NCI-H510A (cell line): Measurements from ENCODE around the gene ANKRD33B.
"Not testable (repeated sequence)": the region's sequence is repeated elsewhere in the genome, so short reads cannot be mapped to it uniquely, and the experiment has no call there.

Source experiments
- DNase-seq: peaks from one replicate; lab custom pipeline; 2025; lab: John Stamatoyannopoulos, UW

ANKRD33B gene

DNA sequence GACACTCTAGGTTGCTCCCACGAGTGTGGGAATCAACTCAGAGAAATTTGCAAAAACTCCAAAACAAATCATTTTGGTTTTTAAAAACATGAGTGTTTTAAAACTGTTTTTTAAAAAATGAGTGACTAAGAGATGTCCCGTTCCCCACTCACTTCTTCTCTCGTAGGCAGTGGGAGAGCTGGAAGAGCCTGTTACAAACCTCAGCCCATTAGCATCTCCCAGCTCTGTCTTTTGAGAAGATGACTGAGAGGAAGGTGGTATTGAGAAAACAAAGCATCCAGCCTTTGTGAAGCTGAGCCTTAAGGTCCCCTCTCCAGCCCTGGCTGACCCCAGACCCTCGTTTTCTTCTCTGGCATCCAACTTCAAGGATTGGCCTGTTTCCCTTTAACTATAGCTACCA, 4.7 kb upstream of the ANKRD33B start:
- DNase-seq = no peak

DNA sequence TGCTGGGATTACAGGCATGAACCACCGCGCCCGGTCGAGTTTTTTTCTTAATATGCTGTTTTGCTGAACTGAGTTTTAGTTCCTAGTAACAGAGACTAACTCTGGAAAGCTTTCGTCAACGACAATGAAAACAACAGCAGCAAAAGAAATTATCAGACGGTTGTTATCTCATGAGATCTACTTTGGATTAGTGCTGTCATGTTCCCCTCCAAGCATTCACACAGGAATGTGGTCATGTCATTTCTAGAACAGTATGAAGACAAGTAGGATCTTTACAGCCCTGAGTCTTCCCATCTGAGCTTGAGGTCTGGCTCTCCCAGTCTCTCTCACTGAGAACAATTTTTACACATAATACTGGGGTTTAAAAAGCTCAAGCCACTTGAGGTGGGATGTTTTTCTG, 4.0 kb upstream of the ANKRD33B start:
- DNase-seq = no peak

DNA sequence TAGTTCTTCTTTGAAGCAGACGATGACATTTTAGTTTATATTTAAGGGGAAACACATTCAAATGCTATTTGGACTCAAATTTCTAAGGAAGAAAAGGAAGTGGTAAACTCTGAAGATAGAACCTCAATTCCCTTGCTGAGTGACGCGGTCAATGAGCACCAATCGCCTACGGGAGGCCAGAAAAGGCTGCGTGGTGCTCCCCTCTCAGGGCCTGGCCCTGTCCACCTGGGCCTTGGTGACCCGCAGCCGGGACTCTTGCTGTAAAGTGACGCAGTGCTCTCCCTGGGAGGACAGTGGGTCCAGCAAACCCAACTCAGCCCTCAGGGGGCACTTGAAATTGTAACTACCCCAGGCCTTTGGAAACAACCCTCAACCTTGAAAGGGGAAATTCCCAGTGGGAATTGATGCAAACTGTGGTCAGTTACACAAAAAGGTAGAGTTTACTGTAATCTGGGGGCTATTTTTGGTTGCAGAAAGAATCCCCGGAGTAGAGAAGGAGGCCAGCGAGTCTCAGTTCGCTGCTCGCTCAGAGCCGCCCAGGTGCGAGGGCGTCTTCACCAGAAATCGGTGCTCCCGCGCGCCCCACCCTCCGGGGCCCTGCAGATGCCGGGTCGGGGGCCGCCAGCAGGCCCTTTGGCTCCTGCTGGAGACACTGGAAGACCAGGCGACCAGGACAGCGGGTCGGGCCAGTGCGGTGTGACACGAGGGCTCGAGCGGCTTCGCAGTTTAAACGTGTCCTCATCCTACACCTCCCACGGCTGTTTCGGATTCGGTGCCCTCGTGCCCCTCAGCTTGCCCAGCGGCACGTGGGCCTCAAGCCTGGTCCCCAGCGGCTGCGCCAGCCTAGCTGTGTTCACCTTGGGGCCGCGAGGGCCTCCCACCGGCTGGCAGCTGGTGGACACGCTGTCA, 1.4 kb upstream of the ANKRD33B start:
- DNase-seq = no peak

DNA sequence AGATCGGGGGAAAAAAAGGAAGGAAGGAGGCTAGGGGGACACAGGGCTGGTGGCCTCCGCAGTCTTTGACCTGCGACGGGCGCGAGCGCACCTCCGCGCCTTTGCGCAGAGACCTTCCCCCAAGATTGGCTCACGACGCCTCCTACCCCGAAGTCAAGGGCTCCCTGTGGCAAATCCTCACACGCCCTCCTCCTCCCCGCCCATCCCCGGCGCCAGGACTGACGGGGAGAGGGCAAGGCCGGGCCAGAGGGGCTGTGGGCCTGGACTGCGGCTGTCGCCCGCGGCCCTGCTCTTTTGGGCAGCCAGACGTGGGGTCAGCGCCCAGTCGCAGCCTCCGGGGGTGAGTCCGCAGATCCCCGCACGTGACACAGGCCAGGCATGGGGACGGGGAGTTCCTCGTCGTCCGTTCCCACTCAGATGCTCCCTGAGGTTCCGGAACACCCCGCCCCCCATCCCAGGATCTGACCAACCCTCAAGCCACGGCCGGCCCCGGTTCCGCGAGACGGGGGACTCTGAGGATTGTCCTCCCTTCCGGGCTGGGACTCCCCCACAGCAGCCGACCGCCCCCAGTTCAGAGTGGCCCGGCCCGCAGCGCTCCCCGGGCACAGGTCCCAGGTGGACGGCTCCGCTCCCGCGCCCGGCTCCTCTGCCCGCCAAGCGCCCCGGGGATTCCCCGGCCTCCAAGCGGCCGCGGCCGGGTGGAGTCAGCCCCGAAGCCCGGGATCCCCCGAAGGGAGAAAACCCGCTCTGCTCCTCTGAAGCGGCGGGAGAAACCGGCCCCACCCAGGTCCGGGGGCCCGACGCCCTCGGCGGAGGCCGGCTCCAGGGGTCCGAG, 543 bp upstream of the ANKRD33B start:
- DNase-seq = peak; percentile 39

DNA sequence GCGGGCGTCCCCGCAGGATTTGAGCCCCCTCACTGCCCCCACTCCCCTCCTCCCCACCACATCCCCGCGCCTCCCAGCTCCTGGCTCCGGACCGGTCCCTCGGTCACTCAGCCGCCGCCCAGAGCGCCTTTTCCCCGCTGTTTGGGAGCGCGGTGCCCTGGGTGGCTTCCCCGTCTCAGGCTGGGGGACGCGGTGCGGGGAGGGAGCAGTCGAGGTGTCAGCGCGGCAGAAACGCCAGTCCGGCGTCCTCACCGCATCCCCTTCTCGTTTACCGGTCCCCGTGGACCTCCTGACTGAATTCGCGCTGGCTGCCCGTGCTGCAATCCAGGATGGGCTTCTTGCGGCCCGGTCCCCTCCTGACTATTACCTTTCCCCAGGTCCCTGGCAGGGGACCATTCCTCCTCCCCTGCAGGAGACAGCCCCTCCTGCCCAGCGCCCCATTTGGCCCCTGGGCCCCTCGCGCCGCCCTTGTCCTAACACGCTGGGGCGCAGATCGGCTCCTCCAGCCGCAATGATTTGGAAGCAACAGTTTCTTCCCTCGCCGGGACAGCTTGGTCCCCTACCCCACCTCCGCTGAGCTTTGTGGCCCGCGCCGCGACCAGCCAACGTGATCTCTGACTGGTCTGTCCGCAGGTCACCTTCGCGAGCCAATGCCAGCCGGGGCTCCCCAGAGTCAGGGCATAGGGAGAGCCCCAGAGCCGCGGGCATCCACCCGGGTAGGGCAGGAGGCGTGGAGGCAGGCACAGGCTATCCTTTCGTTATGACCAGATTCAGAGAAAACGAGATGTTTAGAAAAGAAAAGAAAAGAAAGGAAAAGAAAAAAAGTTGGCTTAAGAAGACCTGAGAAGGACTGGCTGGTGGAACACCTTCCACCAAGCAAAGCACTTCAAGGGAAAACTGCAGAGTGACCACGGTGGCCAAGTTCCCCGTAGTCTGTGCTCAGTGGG, 1.2 kb downstream of the ANKRD33B start:
- no peak for DNase-seq

DNA sequence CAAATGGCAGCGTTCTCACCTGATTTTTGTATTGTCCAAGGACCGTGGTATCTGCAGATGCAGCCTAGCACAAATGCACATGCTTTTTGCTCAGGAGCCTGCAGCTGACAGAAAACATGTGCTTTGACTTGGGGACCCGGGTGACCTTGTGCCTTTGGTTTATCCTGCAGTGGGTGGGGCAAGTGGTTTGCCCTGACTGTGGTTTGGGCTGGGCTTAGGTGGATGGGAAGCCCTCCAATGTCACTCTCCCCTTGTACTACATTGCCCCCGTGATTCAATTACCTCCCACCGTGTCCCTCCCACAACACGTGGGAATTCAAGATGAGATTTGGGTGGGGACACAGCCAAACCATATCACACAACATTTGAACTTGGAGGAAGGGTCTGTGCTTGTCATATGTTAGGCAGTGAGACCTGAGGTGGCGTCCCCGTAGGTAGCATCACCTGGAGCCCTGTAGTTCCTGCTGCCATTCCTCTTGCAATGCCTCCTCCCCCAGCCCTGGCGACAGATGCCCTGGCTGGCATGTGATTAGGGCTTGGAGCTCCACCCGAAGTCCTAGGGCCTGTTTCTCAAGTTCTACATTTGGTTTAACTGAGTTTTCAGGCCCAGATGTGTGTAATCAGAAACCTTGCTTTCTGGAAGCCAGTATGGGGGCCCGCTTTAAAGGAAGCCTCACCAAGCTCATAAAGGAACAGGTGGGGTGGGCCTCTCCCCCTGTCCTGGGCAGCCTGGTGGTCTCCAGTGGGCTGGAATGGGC, 2.1 kb downstream of the ANKRD33B start:
- DNase-seq = no peak

DNA sequence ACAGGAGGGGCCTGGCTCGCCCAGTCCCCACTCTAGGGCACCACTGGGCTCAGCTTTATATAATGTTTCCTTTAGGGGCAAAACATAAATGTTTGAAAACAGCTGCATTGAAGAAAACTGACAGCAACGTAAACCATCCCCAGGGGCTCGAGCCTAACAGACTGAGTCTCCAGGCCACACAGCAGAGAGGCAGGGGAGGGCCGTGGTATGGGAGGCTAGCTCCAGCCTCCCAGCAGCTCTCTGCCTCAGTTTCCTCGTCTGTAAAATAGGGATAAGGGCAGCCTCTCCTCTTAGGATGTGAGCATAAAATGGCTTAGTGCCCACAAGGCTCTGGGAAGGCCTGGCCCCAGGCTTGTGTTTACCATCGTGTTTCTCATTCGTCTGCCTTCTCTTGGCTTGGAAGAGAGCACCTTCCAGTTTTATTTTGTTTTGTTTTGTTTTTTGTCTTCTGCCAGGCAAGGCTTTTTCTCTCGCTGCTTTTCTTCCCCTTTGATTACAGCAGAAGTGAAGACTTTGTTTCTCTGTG, 2.7 kb downstream of the ANKRD33B start:
- DNase-seq = no peak

DNA sequence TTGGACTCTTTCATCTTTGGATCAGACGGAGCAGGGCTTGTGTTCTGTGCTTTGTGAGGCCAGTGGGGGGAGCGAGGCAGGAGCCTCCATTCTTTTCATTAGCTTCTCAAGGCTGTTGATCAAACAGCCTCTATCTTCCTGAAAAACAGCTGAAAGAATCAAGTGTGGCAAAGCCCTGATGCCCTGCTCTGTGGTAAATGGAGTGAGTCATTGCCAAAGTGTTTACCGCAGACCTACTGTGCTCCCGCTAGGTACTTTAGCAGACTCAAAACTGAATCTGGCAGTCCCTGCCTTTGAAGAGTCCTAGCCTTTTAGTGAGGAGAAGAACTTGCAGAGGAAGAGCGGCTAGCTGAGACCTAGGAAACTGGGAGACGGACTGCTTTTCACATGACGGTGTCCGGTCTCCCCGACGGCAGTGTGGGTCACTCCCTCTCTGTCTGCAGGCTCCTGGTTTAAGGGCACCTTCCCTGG, 3.3 kb downstream of the ANKRD33B start:
- DNase-seq = no peak

DNA sequence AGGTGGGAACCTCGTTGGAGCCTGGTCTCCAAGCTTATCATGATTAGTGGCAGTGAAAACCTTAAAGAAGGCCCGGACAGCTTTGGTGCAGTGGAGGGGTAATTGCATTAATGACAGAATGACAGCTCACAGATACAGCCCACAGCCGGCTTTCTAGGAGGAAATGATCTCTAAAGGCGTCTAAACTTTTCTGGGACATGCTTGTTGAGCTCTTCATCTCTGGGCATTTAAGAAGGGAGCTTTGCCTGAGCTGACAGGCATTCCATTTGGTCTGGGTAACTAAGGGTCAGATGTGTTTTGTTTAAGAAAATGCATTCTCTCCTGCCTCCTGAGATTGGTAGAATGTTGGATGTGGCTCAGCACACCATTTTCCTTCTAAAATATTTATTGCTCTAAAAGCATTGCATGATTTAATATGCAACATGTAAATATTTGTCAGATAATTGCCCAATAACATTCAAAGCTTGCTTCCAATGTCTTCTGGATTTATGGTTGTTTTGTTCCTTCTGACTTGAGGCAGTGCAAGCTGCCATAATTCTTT, 4.0 kb downstream of the ANKRD33B start:
- DNase-seq = no peak

DNA sequence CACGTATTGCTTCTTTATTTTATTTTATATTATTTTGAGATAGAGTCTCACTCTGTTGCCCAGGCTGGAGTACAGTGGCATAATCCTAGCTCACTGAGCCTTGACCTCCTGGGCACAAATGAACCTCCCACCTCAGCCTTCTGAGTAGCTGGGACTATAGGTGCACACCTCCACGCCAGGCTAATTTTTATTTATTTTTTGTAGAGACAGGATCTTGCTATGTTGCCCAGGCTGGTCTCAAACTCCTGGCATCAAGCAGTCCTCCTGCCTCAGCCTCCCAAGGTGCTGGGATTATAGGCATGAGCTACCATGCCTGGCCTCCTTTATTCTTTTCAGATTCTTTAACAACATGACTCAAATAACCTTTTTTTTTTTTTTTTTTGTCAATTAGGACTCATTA, 6.7 kb downstream of the ANKRD33B start:
- DNase-seq = not testable (repeated sequence)

DNA sequence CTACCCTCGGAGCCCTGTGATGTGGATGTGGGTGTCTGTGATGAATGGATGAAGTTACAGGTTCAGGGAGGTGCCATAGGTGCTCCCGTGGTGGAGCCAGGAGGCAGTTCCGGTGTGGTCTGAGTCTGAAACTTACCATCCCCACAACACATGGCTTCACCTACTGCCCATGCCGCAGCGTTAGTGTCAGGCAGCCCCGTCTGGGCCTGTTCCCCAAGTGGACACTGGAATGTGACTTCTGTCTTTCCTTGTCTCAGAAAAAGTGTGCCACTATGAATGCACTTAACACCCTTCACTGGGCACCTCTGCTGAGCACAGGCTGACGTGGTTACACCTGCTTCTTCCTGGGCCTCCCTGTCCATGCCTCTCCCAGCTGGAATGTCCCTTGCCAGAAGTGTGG, 8.6 kb downstream of the ANKRD33B start:
- no peak for DNase-seq

DNA sequence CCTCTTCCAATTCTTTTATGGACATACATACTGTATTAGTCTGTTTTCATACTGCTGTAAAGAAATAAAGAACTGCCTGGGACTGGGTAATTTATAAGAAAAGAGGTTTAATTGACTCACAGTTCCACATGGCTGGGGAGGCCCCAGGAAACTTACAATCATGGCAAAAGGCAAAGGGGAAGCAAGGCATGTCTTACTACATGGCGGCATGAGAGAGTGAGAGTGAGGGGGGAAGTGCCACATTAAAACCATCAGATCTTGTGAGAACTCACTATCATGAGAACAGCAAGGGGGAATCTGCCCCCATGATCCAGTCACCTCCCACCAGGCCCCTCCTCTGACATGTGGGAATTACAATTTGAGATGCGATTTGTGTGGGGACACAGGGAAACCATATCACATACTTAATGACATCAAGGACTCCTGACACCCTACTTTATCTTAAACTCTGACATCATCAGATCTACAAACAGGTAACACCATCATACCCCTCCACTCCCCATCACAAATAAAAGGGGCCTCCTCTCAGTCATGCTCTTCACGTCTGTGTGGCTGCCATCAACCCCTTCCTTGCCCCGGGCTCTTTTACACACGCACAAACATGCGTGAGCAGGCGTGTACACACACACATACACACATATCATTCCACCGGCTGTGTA, 9.7 kb downstream of the ANKRD33B start:
- no peak for DNase-seq

DNA sequence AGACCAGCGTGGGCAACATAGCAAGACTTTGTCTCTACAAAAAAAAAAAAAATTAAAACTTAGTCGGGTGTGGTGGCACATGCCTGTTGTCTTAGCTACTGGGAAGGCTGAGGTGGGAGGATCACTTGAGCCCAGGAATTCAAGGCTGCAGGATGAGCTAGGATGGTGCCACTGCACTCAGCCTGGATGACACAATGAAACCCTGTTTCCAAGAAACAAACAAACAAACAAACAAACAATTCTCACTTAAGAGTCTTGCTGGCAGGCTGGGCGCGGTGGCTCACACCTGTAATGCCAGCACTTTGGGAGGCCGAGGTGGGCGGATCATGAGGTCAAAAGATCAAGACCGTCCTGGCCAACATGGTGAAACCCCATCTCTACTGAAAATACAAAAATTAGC, 11.0 kb downstream of the ANKRD33B start:
- DNase-seq = not testable (repeated sequence)

DNA sequence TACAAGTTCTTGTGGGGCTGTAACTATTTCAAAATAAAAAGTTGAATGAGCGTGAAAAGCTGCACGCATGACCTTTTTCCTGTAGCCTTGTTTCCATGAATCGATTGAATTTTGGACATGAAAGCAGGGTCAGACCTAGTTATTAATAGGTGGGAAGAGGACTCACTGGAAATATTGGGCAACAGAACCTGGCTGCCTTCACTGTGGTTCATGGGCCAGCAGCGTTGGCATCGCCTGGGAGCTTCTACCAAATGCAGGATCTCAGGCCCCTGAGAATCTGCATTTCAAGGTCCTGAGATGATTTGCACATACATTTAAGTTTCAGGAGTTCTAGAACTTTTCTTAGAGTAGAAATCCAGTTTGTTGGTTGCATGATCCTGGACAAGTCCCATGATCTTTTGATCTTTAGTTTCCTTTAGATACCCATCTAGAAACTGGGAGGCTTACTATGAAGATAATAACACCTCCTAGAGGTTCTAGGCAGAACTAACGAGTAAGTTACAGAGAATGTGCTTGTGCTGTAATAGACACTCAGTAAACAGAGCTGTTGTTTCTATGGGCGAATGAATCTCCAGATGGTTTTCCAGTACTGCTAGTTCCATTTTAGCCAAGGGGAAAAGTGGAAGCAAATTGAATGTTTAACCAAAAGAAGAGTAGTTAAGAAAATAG, 12.4 kb downstream of the ANKRD33B start:
- DNase-seq = no peak

DNA sequence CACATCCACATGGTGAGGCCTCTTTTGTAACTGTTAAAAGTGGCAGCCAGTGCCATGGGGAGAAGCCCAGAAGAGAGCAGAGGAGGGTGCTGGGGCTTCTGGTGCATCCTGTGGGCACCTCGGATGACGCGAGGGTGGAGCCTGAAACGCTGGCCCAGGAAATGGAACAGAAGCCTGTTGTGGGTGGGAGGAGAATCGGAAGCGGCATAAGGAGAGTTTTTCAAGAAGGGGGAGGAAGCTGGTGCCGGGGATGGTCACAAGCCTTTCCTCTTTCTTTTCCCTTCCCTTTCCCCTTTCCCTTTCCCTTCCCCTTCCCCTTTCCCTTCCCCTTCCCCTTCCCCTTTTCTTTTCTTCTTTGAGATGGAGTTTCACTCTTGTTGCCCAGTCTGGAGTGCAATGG, 12.9 kb downstream of the ANKRD33B start:
- DNase-seq = no peak

DNA sequence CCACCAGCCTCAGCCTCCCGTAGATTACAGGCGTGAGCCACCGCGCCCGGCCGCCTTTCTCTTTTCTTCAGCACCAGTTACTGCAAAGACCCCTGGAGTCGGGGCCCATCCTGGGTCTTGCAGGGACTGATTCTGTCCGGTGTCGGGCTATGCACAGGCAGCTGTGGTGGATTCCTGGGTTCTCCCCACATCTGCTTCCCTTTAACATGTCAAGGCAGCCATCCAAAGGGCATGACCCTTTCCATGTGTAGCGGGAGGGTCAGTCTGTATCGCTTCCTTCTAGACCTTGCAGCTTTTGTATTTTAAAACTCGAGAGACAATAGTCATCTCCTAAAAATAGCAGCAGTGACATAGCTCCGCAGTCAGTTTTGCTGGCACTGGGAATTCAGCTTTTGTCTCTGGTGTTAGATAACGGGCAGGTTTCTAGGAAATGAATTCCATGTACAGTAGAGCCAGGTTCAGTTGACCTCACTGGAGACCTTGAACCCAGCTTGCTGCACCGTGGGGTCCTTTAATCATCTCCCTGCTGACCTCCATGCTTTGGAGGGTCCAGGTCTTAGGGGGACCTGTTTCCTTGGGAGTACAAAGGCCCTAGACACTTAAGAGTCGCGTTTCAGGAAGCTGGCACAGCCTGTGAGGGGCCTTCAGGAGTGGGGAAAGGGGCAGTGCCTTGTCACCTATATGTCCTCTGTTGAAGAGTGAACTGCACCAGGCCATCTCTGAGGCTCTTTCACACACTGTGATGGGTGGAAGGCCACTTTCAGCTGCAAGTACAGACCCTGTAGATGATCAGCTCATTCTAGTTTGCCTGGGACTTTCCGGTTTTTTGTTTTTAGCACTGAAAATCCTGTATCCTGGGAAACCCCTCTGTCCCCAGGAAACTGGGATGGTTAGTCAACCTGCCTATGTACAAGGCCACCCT, 13.8 kb downstream of the ANKRD33B start:
- no peak for DNase-seq

DNA sequence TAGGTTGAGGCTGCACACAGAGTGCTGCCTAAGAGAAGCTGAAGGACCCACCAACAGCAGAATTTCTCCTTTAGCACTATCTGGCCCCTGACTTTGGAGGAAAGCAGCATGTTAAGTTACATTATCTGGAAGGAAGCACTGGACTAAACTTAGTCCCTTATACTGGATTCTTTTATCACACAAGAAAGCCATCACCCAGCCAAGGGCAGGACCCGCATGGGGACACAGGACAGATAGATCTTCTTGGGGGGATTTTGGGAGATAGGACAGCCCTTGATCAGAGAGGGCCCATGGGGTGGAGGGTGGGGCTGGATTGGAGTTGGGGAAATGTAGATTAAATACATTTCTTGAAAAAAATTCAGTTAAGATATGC, 14.4 kb downstream of the ANKRD33B start:
- no peak for DNase-seq

DNA sequence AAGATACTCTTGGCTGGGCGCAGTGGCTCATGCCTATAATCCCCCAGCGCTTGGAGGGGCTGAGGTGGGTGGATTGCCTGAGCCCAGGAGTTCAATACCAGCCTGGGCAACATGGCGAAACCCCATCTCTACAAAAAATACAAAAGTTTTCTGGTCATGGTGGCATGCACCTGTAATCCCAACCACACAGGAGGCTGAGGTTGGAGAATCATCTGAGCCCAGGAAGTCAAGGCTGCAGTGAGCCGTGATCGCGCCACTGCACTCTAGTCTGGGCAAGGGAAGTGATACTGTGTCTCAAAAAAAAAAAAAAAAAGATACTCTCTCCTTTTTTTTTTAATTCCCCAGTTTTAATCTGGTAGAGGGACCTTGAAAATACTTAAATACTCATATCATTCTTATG, 15.0 kb downstream of the ANKRD33B start:
- no peak for DNase-seq
